LNCAP (cell line): ENCODE results near the gene RPF1.

Experiments
- CTCF ChIP-seq: fragments of 450-650 bp; IDR thresholded peaks from 2 replicates; pipeline ENCODE4 v1.5.1; 2017; ENCODE audit warnings: mild to moderate bottlenecking

Gene RPF1

DNA sequence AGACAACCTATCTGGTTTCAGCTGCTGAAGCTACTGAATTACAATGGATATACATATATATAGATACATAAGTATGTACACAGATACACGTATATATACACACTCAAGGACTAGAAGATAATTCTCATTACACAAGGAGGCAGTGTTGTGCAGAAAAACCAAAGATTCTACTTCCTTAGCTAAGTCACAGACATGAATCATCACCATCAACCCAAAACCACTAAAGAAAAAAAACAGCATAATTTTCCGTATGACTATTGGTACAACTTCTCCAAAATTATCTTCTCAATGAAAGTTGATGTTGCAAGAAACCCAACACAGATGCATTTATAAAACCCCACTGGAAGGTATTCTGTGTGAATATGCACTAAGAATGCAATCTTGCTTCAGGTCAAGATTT lies 36.8 kb upstream of the RPF1 start:
- peak; percentile 56; the same call in 1 of the 2 replicates for TF ChIP-seq CTCF

DNA sequence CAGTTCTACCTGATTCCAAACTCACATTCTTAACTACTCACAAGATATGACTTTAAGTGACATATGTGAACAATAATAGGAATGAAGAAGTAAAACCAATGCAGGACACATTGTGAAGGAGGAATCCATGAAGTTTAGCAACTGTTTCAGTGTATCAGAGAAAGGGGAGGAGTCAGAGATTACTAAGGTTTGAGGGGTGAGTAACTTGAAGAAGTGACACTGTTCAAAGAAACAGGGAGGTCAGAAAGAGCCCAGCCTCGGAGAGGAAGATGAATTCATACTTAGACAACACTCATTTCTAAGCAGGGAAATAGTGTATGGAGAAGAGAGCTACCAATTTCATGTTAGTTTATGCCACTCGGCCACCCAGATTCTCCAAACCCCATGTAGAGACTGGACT lies 28.2 kb upstream of the RPF1 start:
- no peak for TF ChIP-seq CTCF

DNA sequence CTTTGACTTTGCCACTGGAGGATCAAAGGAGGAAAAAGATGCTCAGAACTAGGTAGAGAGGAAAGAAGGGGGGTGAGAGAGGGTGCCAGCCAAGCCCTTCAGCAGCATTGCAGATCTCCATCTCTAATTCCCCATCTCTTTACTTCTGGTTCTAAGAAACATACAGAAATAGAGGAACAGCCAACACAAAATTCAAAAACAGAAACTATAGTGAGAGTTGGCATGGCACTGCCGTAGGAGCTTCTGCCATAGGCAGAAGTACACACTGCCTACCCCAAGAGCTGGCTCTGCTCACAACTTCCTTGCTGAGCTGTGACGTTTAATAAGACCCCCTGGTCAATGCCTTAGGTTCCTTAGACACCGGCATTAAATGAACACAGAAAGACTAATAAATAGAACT lies 26.6 kb upstream of the RPF1 start:
- no peak for TF ChIP-seq CTCF

DNA sequence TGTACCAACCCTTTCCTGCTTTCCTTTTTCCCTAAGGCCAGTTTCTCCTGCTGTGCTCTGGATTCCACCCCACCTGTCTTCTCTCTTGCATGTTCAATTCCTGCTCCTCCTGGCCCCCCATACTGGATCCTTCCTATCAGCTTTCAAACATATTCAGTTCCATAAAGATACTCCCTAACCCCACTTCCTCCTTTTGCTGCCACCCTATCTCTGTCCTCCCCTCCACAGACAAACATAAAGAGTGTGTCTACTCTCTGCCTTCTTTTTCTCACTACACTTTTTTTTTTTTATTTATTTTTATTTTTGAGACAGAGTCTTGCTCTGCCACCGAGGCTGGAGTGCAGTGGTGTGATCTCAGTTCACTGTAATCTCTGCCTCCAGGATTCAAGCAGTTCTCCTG lies 16.9 kb upstream of the RPF1 start:
- TF ChIP-seq CTCF: no peak

GRCh38 chr1:84467298-84467697 lies 11.8 kb upstream of the RPF1 start:
- TF ChIP-seq CTCF: no peak

GRCh38 chr1:84476225-84476624 lies 2.8 kb upstream of the RPF1 start:
- TF ChIP-seq CTCF: no peak

GRCh38 chr1:84479998-84480397 lies 932 bp downstream of the RPF1 start:
- no peak for TF ChIP-seq CTCF

GRCh38 chr1:84480650-84481049 lies 1.6 kb downstream of the RPF1 start:
- TF ChIP-seq CTCF: no peak
